ENCODE results near the gene LRMDA.

DNA sequence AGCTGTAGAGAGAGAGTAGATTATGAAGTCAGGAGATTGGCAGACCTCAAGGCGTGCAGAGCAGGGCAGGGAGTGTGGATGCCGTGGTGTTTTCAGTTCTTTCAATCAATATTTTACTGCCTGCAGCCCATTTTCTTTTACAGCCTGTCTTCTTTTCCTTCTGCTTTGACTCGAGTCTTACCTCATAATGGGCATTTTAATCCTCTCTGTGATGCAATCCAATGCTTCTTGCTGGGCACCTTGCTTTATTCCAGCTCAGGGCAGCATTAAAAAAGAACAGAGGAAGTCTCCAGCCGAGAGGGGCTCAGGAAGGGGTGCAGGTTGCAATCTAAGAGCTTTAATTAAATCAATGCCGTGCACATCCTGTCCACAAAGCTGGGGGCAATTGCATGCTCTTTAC lies 839.0 kb downstream of the LRMDA start:
- TF ChIP-seq KDM1A (IDR thresholded peaks at IDR 0.05; ENCODE audit: borderline replicate concordance, low read length): no peak
- TF ChIP-seq, protein P1, sequence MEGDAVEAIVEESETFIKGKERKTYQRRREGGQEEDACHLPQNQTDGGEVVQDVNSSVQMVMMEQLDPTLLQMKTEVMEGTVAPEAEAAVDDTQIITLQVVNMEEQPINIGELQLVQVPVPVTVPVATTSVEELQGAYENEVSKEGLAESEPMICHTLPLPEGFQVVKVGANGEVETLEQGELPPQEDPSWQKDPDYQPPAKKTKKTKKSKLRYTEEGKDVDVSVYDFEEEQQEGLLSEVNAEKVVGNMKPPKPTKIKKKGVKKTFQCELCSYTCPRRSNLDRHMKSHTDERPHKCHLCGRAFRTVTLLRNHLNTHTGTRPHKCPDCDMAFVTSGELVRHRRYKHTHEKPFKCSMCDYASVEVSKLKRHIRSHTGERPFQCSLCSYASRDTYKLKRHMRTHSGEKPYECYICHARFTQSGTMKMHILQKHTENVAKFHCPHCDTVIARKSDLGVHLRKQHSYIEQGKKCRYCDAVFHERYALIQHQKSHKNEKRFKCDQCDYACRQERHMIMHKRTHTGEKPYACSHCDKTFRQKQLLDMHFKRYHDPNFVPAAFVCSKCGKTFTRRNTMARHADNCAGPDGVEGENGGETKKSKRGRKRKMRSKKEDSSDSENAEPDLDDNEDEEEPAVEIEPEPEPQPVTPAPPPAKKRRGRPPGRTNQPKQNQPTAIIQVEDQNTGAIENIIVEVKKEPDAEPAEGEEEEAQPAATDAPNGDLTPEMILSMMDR (IDR thresholded peaks at IDR 0.05; ENCODE audit: control extremely low read depth in 1 of 3, insufficient read depth in 1 of 3, low read depth in 1 of 3, low read length in 3 of 3): no peak
- no peak for TF ChIP-seq POLR2A (IDR thresholded peaks at IDR 0.05; ENCODE audit: control extremely low read depth in 1 of 2, low read depth in 2 of 2, low read length in 2 of 2)
- no peak for TF ChIP-seq SIN3A (conservative IDR thresholded peaks at IDR 0.05 in 1 of 2, IDR thresholded peaks at IDR 0.05 in 1 of 2; ENCODE audit: low read depth in 1 of 2, low read length in 2 of 2)
- TF ChIP-seq YY1 (IDR thresholded peaks at IDR 0.05; ENCODE audit: low read depth, low read length): no peak
